ENCODE data around the gene DMAC2. TPM values are rescaled to one million over a fixed set of nuclear protein-coding genes. Genes with fewer than 3 reads are reported as not detected.
A peak's percentile ranks its signal among the peaks of the same experiment; 100 is the strongest.

Gene DMAC2
- total and polyA plus RNA-seq, 2 of the 13 experiments (the other 11 are each of a cell fraction or from before 2014, with no cell fraction given) = 39.0 to 66.0 TPM

- TF ChIP-seq ZFP37 (CRISPR knock-in tag; IDR thresholded peaks at IDR 0.05; ENCODE audit: borderline replicate concordance) (no peak), NFAT5 (CRISPR knock-in tag; IDR thresholded peaks at IDR 0.05) (no peak), ZNF615 (CRISPR knock-in tag; IDR thresholded peaks at IDR 0.05; ENCODE audit: borderline replicate concordance) (no peak), TGIF2 (CRISPR knock-in tag; IDR thresholded peaks at IDR 0.05) (no peak), JUND (CRISPR knock-in tag; IDR thresholded peaks at IDR 0.05) (no peak), ARID4A (CRISPR knock-in tag; IDR thresholded peaks at IDR 0.05; ENCODE audit: borderline replicate concordance) (0 out of 2 replicates have a peak, but pooled peaks have one; percentile 5), GABPB1 (CRISPR knock-in tag; IDR thresholded peaks at IDR 0.05) (peak; percentile 6; the same call in 1 of the 2 replicates), PHF21A (CRISPR knock-in tag; IDR thresholded peaks at IDR 0.05) (no peak), ZFX (CRISPR knock-in tag; IDR thresholded peaks at IDR 0.05; ENCODE audit: low read depth) (no peak), ZNF18 (CRISPR knock-in tag; IDR thresholded peaks at IDR 0.05; ENCODE audit: insufficient replicate concordance) (peak; percentile 16), PCBP1 (IDR thresholded peaks at IDR 0.05; ENCODE audit: borderline replicate concordance, low read depth, low read length) (peak; percentile 57; the same call in 1 of the 2 replicates)
Observed at GRCh38 chr19:41427647-41428480, 11.8 kb downstream of the DMAC2 start (continued).

All from HepG2 (cell line).